ENCODE data around the gene ANKRD40. TPM values are rescaled to one million over a fixed set of nuclear protein-coding genes. Genes with fewer than 3 reads are reported as not detected.

The ANKRD40 gene
- total and polyA plus RNA-seq, 7 experiments from 2014 or later: 3.6 to 37.2 (median 30.1) TPM

DNA sequence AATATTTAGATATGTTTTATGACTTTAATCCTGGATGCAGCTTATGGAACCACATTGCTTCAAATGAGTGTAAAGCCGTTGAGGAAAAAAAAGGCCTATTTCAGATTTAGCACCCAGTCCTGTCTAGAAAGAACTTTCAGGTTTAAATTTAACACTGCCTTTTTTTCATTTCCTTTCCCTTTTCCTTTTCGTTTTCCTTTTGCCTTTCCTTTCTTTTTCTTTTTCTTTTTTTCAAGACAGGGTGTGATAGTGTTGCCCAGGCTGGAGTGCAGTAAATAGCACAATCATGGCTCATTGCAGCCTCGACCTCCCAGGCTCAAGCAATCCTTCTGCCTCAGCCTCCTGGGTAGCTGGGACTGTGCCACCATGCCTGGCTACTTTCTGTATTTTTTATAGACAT lies 27.6 kb upstream of the ANKRD40 start:
- Histone ChIP-seq H3K4me3 (ENCODE audit: low read length) (no peak overlapping the region), H3K4me1 (ENCODE audit: control insufficient read depth in 2 of 2, insufficient read depth in 2 of 2, low read length in 2 of 2) (peaks cover 12 to 20% of the 10 kb centered on the region in 2 donors), H3K9me3 (ENCODE audit: control insufficient read depth in 2 of 3, low read length in 3 of 3) (no peaks in the 10 kb centered on the region), H3K27ac (ENCODE audit: low read depth, low read length) (no peak overlapping the region), H3K27me3 (ENCODE audit: control insufficient read depth in 2 of 2, insufficient read depth in 2 of 2, low read length in 2 of 2) (no peaks in the 10 kb centered on the region), H3K36me3 (ENCODE audit: control insufficient read depth in 2 of 3, insufficient read depth in 3 of 3, low read length in 3 of 3) (peaks cover 0 to 30% (median 3%) of the 10 kb centered on the region in 3 experiments)
- no peak for DNase-seq
- POLR2A ChIA-PET: interaction anchor here (1.9 kb wide), 1 partner anchor 14 kb away, joined by 5 read pairs; no protein-coding TSS in a partner anchor
- Mint-ChIP-seq H3K27ac (peak overlapping the region in 6 of 9 donors; percentile 14 to 89 (median 54)), H3K36me3 (peaks cover 0 to 28% (median 16%) of the 10 kb centered on the region in 5 donors), H3K9me3 (no peaks in the 10 kb centered on the region), H3K4me3 (peak overlapping the region in 3 of 10 donors; percentile 4 to 33 (median 29)), H3K27me3 (no peaks in the 10 kb centered on the region), H3K4me1 (peaks cover 39 to 82% (median 62%) of the 10 kb centered on the region in 7 donors)
- no peak for ATAC-seq
- CTCF ChIA-PET: no interaction called here
- intact Hi-C loops (cut with micrococcal nuclease): no loop called here

DNA sequence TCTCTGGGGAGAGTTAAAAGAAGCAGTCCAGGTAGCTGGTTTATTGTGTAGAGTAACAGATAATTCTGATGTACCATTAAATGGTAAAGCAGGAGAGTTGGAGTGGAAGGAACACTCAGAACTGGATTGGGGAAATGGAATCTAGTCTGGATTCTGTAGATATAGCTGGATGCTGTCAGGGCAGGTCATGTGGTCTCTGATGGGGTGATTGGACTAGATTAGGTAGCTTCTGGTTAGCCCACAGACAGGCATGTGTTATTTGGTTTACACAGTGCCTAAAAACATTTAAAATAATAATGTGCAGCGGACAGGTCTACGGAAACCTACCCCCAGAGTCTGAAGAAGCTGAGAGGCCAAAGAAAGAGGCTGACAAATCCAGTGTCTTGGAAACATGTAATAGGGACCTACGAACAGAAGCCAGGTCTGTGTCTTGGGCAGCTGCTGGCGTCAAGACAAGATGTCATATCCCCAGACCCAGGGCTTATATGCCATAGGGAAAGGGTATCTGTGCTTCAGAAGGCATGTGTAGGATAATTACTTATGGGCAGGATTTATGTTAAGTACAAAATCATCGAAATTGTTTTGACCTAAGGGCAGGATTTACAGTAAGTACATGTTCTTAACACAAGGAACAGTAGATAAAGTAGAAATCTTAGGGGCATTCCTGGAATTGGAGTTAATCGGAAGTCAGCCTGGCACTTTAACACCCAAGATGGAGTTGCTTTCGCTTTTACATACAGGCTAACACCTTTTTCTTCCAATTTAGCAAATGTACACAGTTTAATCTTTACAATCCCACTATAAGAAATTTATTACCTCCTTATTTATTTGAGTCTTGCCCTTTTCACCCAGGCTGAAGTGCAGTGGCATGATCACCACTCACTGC lies 24.1 kb upstream of the ANKRD40 start:
- DNase-seq: no peak
- H3K27me3 Mint-ChIP-seq: no peaks in the 10 kb centered on the region
- Histone ChIP-seq H3K27ac (ENCODE audit: low read depth, low read length) (no peak overlapping the region), H3K36me3 (ENCODE audit: control insufficient read depth in 2 of 3, insufficient read depth in 3 of 3, low read length in 3 of 3) (peaks cover 0 to 4% (median 2%) of the 10 kb centered on the region in 3 experiments), H3K4me1 (ENCODE audit: control insufficient read depth in 2 of 2, insufficient read depth in 2 of 2, low read length in 2 of 2) (peaks cover 33 to 40% of the 10 kb centered on the region in 2 donors), H3K27me3 (ENCODE audit: control insufficient read depth in 2 of 2, insufficient read depth in 2 of 2, low read length in 2 of 2) (no peaks in the 10 kb centered on the region), H3K4me3 (ENCODE audit: low read length) (no peak overlapping the region), H3K9me3 (ENCODE audit: control insufficient read depth in 2 of 3, low read length in 3 of 3) (no peaks in the 10 kb centered on the region)
- H3K27ac Mint-ChIP-seq: peak overlapping the region in 7 of 9 donors; percentile 20 to 68 (median 39)
- peaks cover 43 to 90% (median 71%) of the 10 kb centered on the region in 7 donors for H3K4me1 Mint-ChIP-seq
- peak overlapping the region in 6 of 10 donors; percentile 7 to 61 (median 16) for H3K4me3 Mint-ChIP-seq
- no peaks in the 10 kb centered on the region for H3K9me3 Mint-ChIP-seq
- ChIA-PET CTCF (no interaction called here), POLR2A (interaction anchor here (1.1 kb wide), 1 partner anchor 11 kb away, joined by 4 read pairs; no protein-coding TSS in a partner anchor)
- H3K36me3 Mint-ChIP-seq: peaks cover 0 to 9% (median 6%) of the 10 kb centered on the region in 5 donors
- peak; percentile 36 for ATAC-seq
- intact Hi-C loops (cut with micrococcal nuclease): no loop called here

DNA sequence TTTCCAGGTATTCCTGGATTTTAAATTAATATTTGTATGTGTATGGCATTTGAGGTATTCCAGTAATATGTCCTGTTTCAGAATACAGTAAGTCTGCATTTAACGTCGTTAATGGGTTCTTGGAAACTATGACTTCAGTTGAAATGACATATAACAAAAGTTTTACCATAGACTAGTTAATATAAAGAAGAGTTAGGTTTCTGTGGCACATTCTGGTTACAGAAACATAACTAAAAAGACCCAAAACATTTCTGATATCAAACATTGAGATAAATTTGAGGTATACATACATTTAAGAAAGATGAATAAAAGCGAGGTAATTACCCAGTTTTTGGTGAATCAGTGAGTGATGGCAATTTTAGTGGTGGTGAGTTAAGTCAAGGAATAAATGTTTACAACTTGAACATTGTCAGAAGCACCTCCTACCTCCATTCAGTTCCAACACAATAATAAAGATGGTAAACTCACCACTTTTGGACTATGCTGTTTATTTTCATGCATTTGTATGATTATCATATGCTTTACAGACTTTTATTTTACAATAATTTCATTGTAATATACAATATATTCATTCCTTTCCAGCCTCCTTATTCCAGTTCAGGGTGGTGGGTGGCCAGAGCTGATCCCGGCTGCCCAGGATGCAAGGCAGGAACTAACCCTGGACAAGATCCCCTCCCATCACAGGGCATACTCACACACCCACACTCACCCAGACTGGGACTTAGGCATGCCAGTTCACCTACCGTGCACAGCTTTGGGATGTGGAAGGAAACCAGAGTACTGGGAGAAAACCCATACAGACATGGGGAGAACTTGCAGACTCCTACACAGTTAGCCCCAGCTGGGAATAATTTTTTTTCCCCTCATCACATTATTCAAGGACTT lies 21.4 kb upstream of the ANKRD40 start:
- H3K27me3 Mint-ChIP-seq: no peaks in the 10 kb centered on the region
- Histone ChIP-seq H3K9me3 (ENCODE audit: control insufficient read depth in 2 of 3, low read length in 3 of 3) (no peaks in the 10 kb centered on the region), H3K36me3 (ENCODE audit: control insufficient read depth in 2 of 3, insufficient read depth in 3 of 3, low read length in 3 of 3) (peaks cover 0 to 4% (median 2%) of the 10 kb centered on the region in 3 experiments), H3K4me3 (ENCODE audit: low read length) (no peak overlapping the region), H3K27me3 (ENCODE audit: control insufficient read depth in 2 of 2, insufficient read depth in 2 of 2, low read length in 2 of 2) (no peaks in the 10 kb centered on the region), H3K27ac (ENCODE audit: low read depth, low read length) (no peak overlapping the region), H3K4me1 (ENCODE audit: control insufficient read depth in 2 of 2, insufficient read depth in 2 of 2, low read length in 2 of 2) (peaks cover 47 to 50% of the 10 kb centered on the region in 2 donors)
- ATAC-seq: peak; percentile 17
- peaks cover 0 to 9% (median 6%) of the 10 kb centered on the region in 5 donors for H3K36me3 Mint-ChIP-seq
- H3K27ac Mint-ChIP-seq: peak overlapping the region in 2 of 9 donors; percentile 64 to 67
- intact Hi-C loops (cut with micrococcal nuclease): no loop called here
- peak overlapping the region in 9 of 10 donors; percentile 9 to 57 (median 20) for H3K4me3 Mint-ChIP-seq
- peaks cover 35 to 85% (median 65%) of the 10 kb centered on the region in 7 donors for H3K4me1 Mint-ChIP-seq
- POLR2A ChIA-PET: no interaction called here
- DNase-seq: no peak
- CTCF ChIA-PET: no interaction called here
- H3K9me3 Mint-ChIP-seq: no peaks in the 10 kb centered on the region

DNA sequence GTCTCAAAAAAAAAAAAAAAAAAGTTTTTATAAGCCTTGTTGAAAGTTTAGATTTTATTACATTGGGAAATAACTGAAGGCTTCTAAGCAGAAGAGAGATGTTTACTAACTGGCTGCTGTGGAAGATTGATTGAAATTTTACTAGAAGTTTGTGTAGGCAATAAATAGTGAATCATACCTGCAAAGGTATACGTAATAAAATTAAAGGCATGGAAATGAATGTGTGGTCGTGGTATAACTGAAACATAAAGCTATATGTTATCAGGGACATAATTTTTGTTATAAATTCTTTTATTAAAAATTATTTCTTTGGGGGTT lies 20.4 kb upstream of the ANKRD40 start:
- intact Hi-C loops (cut with micrococcal nuclease): no loop called here

DNA sequence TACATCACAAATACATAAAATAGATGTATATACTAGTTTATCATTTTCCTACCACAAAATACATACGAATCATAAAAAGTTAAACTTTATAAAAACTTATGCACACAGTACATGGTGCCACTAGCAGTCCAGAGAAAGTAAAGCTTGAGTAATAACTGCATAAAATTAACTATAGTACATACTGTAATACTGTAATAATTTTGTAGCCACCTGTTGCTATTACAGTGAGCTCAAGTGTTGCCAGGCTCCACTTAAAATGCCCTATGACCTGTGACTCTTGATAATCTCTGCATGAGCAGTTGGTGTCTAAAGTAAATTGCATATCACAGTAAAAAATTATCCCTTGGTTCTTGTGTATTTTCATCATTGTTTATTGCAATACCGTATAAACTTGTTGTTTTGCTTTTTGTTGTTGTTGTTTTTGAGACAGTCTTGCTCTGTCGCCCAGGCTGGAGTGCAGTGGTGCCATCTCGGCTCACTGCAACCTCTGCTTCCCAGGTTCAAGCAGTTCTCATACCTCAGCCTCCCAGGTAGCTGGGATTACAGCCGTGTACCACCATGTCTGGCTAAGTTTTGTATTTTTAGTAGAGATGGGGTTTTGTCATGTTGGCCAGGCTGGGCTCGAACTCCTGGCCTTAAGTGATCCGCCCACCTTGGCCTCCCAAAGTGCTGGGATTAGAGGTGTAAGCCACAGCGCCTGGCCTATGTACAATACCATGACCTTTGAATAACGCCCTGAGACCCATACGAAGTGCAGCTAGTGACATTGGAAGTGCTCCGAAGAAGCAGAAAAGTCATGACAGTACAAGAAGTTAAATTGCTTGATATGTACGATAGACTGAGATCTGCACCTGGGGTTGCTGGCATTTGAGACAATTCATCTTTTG lies 18.3 kb upstream of the ANKRD40 start:
- H3K9me3 Mint-ChIP-seq: no peaks in the 10 kb centered on the region
- H3K27ac Mint-ChIP-seq: no peak overlapping the region
- DNase-seq: no peak
- ChIA-PET POLR2A (interaction anchor here (0.8 to 1.2 kb wide), 3 partner anchors 18 to 306 kb away, joined by 3 to 4 read pairs (median 3); partner anchors contain the start of gene ANKRD40), CTCF (interaction anchor here (0.7 to 1.5 kb wide), 2 partner anchors 57 to 355 kb away, joined by 3 read pairs; no protein-coding TSS in a partner anchor)
- Histone ChIP-seq H3K27ac (ENCODE audit: low read depth, low read length) (no peak overlapping the region), H3K4me3 (ENCODE audit: low read length) (no peak overlapping the region), H3K36me3 (ENCODE audit: control insufficient read depth in 2 of 3, insufficient read depth in 3 of 3, low read length in 3 of 3) (peaks cover 0 to 6% (median 4%) of the 10 kb centered on the region in 3 experiments), H3K27me3 (ENCODE audit: control insufficient read depth in 2 of 2, insufficient read depth in 2 of 2, low read length in 2 of 2) (no peaks in the 10 kb centered on the region), H3K9me3 (ENCODE audit: control insufficient read depth in 2 of 3, low read length in 3 of 3) (no peaks in the 10 kb centered on the region), H3K4me1 (ENCODE audit: control insufficient read depth in 2 of 2, insufficient read depth in 2 of 2, low read length in 2 of 2) (peaks cover 60 to 62% of the 10 kb centered on the region in 2 donors)
- intact Hi-C loops (cut with micrococcal nuclease): no loop called here
- peaks cover 37 to 87% (median 67%) of the 10 kb centered on the region in 7 donors for H3K4me1 Mint-ChIP-seq
- H3K27me3 Mint-ChIP-seq: no peaks in the 10 kb centered on the region
- peak overlapping the region in 6 of 10 donors; percentile 29 to 57 (median 42) for H3K4me3 Mint-ChIP-seq
- peaks cover 0 to 9% (median 8%) of the 10 kb centered on the region in 5 donors for H3K36me3 Mint-ChIP-seq
- no peak for ATAC-seq

More for the DNA sequence above, 20.4 kb upstream of the ANKRD40 start:
- H3K4me1 ChIP-seq (ENCODE audit: control insufficient read depth in 2 of 2, insufficient read depth in 2 of 2, low read length in 2 of 2): peaks cover 53 to 60% of the 10 kb centered on the region in 2 donors
- Mint-ChIP-seq H3K9me3 (no peaks in the 10 kb centered on the region), H3K4me3 (peak overlapping the region in 5 of 10 donors; percentile 40 to 69 (median 51)), H3K27me3 (no peaks in the 10 kb centered on the region), H3K4me1 (peaks cover 38 to 87% (median 67%) of the 10 kb centered on the region in 7 donors), H3K36me3 (peaks cover 0 to 9% (median 6%) of the 10 kb centered on the region in 5 donors), H3K27ac (peak overlapping the region in 1 of 9 donors; percentile 33)
- ChIA-PET CTCF (interaction anchor here (0.7 kb wide), 1 partner anchor 33 kb away, joined by 3 read pairs; no protein-coding TSS in a partner anchor), POLR2A (interaction anchor here (0.6 kb wide), 1 partner anchor 21 kb away, joined by 4 read pairs; no protein-coding TSS in a partner anchor)
- H3K4me3 ChIP-seq (ENCODE audit: low read length): no peak overlapping the region
- ATAC-seq: no peak
- no peak overlapping the region for H3K27ac ChIP-seq (ENCODE audit: low read depth, low read length)
- H3K27me3 ChIP-seq (ENCODE audit: control insufficient read depth in 2 of 2, insufficient read depth in 2 of 2, low read length in 2 of 2): no peaks in the 10 kb centered on the region
- no peaks in the 10 kb centered on the region for H3K9me3 ChIP-seq (ENCODE audit: control insufficient read depth in 2 of 3, low read length in 3 of 3)
- no peak for DNase-seq
- peaks cover 0 to 4% (median 2%) of the 10 kb centered on the region in 3 experiments for H3K36me3 ChIP-seq (ENCODE audit: control insufficient read depth in 2 of 3, insufficient read depth in 3 of 3, low read length in 3 of 3)

Data from naive thymus-derived CD4-positive, alpha-beta T cell (primary cell).